NCI-H1048 (cell line): ENCODE data around the gene AMHR2.

Experiments
- DNase-seq: peaks from one replicate; lab custom pipeline; 2025; lab: John Stamatoyannopoulos, UW

The AMHR2 gene

GRCh38 chr12:53480491-53481442 lies 57.1 kb downstream of the AMHR2 start:
- no peak for DNase-seq
